GM12878 (cell line): ENCODE data around the gene TP53BP1. TPM values are rescaled to one million over a fixed set of nuclear protein-coding genes. Genes with fewer than 3 reads are reported as not detected.

Experiments
- ATAC-seq: fragments of 200-7000 bp; cut with Tn5 transposase; 3 replicates; pipeline ENCODE4 v1.9.1; 2020; ENCODE audit warnings: mild to moderate bottlenecking, moderate library complexity
- BruUV-seq: library from RNA; stranded (reverse); fragments of 400-500 nt; replicated peaks from 2 replicates; lab custom pipeline; 2021; lab: Mats Ljungman, UMichigan
- CTCF ChIA-PET: fragments of 300-600 bp; sonication (Branson Sonifier 250); formaldehyde crosslinking; extraction: SDS; loops from one replicate; lab custom pipeline; 2021; ENCODE audit warnings: inconsistent platforms; lab: Yijun Ruan, JAX
- POLR2A ChIA-PET: fragments of 350-600 bp; formaldehyde crosslinking; extraction: SDS; loops from one replicate; lab custom pipeline; 2021; ENCODE audit warnings: inconsistent platforms; lab: Charles Lee
- RAD21 ChIA-PET: fragments of 300-600 bp; sonication (Branson Sonifier 250); formaldehyde crosslinking; loops from one replicate; lab custom pipeline; 2023; ENCODE audit warnings: antibody characterized with exemption; ENCODE audit not compliant: unreplicated experiment; lab: Charles Lee
- SMC1A ChIA-PET: fragments of 300-600 bp; sonication (Branson Sonifier 250); formaldehyde crosslinking; loops from one replicate; lab custom pipeline; 2023; ENCODE audit not compliant: unreplicated experiment, uncharacterized antibody; lab: Charles Lee
- DNase-seq: peaks from one replicate; pipeline ENCODE4 v3.0.0-alpha.2; 2011; ENCODE audit warnings: low read depth, low spot score
- FAIRE-seq: peaks from 3 replicates; lab custom pipeline; 2011; peaks lifted over from hg19 to GRCh38; lab: Jason Lieb, UNC
- H2AFZ ChIP-seq: 2 replicates; pipeline ENCODE4 v1.6.0; 2011; ENCODE audit warnings: low read depth, low read length, control low read depth; ENCODE audit not compliant: control insufficient read depth
- H3K27ac ChIP-seq: 2 replicates; pipeline ENCODE4 v1.5.1; 2011; ENCODE audit warnings: control low read depth; ENCODE audit not compliant: control insufficient read depth, insufficient read depth
- H3K27me3 ChIP-seq, 2 experiments: replicated peaks in 1 of 2; 2 replicates each; pipeline versions ENCODE4 v1.6.0 to v1.6.1; 2011; ENCODE audit warnings: low read length in 1 of 2; ENCODE audit not compliant: control insufficient read depth in 2 of 2, insufficient read depth in 2 of 2
- H3K36me3 ChIP-seq, 2 experiments: 2 replicates each; pipeline ENCODE4 v1.5.1; 2011; ENCODE audit warnings: low read length in 1 of 2; ENCODE audit not compliant: control insufficient read depth in 2 of 2, insufficient read depth in 2 of 2
- H3K4me1 ChIP-seq: 2 replicates; pipeline ENCODE4 v1.6.1; 2011; ENCODE audit warnings: mild to moderate bottlenecking, low read length, moderate library complexity, mixed read lengths; ENCODE audit not compliant: control insufficient read depth, insufficient read depth
- H3K4me2 ChIP-seq: 2 replicates; pipeline ENCODE4 v1.6.0; 2011; ENCODE audit warnings: control low read depth; ENCODE audit not compliant: control insufficient read depth, insufficient read depth
- H3K4me3 ChIP-seq: fragments of 200-600 bp; sonication (generic); 2 replicates; pipeline ENCODE4 v1.5.1; 2016
- H3K79me2 ChIP-seq: 2 replicates; pipeline ENCODE4 v1.6.0; 2011; ENCODE audit warnings: low read length; ENCODE audit not compliant: control insufficient read depth, insufficient read depth
- H3K9ac ChIP-seq: 2 replicates; pipeline ENCODE4 v1.8.0; 2011; ENCODE audit warnings: low read length, control low read depth, mixed read lengths; ENCODE audit not compliant: control insufficient read depth, insufficient read depth
- H3K9me3 ChIP-seq: replicated peaks from 3 replicates; pipeline ENCODE4 v1.5.1; 2011; ENCODE audit warnings: mild to moderate bottlenecking, low read length; ENCODE audit not compliant: control insufficient read depth, insufficient read depth
- H4K20me1 ChIP-seq: 2 replicates; pipeline ENCODE4 v1.6.0; 2011; ENCODE audit not compliant: control insufficient read depth, insufficient read depth
- BACH1 ChIP-seq: fragments of 450-650 bp; IDR thresholded peaks from 2 replicates; pipeline ENCODE4 v1.6.1; 2017; ENCODE audit warnings: mild to moderate bottlenecking, borderline replicate concordance
- EZH2 ChIP-seq: IDR thresholded peaks from 2 replicates; pipeline ENCODE4 v1.6.1; 2012; ENCODE audit warnings: low read depth, mild to moderate bottlenecking, control low read depth, inconsistent platforms, low read length, borderline replicate concordance; ENCODE audit not compliant: control insufficient read depth
- KLF5 ChIP-seq: fragments of 450-650 bp; IDR thresholded peaks from 2 replicates; pipeline ENCODE4 v1.6.1; 2014; ENCODE audit warnings: mild to moderate bottlenecking; ENCODE audit not compliant: partially characterized antibody
- MTA2 ChIP-seq: fragments of 450-650 bp; IDR thresholded peaks from 2 replicates; pipeline ENCODE4 v1.6.1; 2016; ENCODE audit warnings: low read depth, mild to moderate bottlenecking, moderate library complexity
- NFYA ChIP-seq: IDR thresholded peaks from 2 replicates; pipeline ENCODE4 v1.6.1; 2011; ENCODE audit warnings: low read depth, mild to moderate bottlenecking, low read length, improper control_type of control experiment, borderline replicate concordance
- RAD21 ChIP-seq: IDR thresholded peaks from 2 replicates; pipeline ENCODE4 v1.6.1; 2011; ENCODE audit warnings: mild to moderate bottlenecking, low read depth, low read length, moderate library complexity; ENCODE audit not compliant: insufficient read depth
- SUZ12 ChIP-seq: fragments of 200-600 bp; sonication (generic); IDR thresholded peaks from one replicate; pipeline ENCODE4 v1.6.1; 2018; ENCODE audit warnings: antibody characterized with exemption, mild to moderate bottlenecking; ENCODE audit not compliant: unreplicated experiment
- TAF1 ChIP-seq: IDR thresholded peaks from 2 replicates; pipeline ENCODE4 v1.6.1; 2011; ENCODE audit warnings: mild to moderate bottlenecking, low read depth, low read length, borderline replicate concordance
- TBL1XR1 ChIP-seq: IDR thresholded peaks from 2 replicates; pipeline ENCODE4 v1.6.1; 2012; ENCODE audit warnings: low read depth, low read length, improper control_type of control experiment
- WGBS: methylation state at CpG from one replicate; pipeline ENCODE4 v1.1.6; 2016; ENCODE audit warnings: low lambda C conversion rate; ENCODE audit not compliant: insufficient replicate concordance, insufficient coverage; ENCODE audit errors: missing lambda C conversion rate; 5-methylcytosine and 5-hydroxymethylcytosine counted together
- in situ Hi-C: fragments of 300-500 bp; cut with MboI; formaldehyde crosslinking; loops from 9 replicates; pipeline ENCODE4 v1.14.3; 2018; ENCODE audit warnings: mixed read lengths
- intact Hi-C: fragments of 100-400 bp; cut with micrococcal nuclease; formaldehyde crosslinking; loops from one replicate; pipeline ENCODE4 v1.14.2; 2022; ENCODE audit not compliant: unreplicated experiment
- polyA plus RNA-seq, 11 experiments: library from polyadenylated mRNA; depleted of rRNA in 4 of 11; unstranded in 6 of 11; stranded (reverse) in 5 of 11; fragments of >200 nt; fragmentation: Nextera tagmentation in 4 of 11; fragmentation: Illumina TruSeq in 1 of 11; extraction: Ambion mirVana in 4 of 11; extraction: Trizol in 1 of 11; gene quantifications; 1 replicate in 1 of 11; 2 replicates in 10 of 11; pipeline versions ENCODE4 v1.2.1 to v1.2.3, GENCODE V29; 2011 to 2016; ENCODE audit warnings: inconsistent platforms in 2 of 11, missing spikeins in 2 of 11, low read depth in 1 of 11
- total RNA-seq, 4 experiments: library from RNA; depleted of rRNA in 3 of 4; stranded (reverse); fragments of >200 nt in 3 of 4; fragmentation: Illumina TruSeq in 1 of 4; extraction: Trizol in 1 of 4; gene quantifications; 2 replicates each; pipeline versions ENCODE4 v1.2.1 to v1.2.3, GENCODE V29; 2013 to 2021
- TF ChIP-seq, protein P1 (sequence below): fragments of 450-650 bp; IDR thresholded peaks from 2 replicates; pipeline ENCODE4 v1.6.1; 2016; ENCODE audit warnings: mild to moderate bottlenecking
- TF ChIP-seq, protein P2 (sequence below): IDR thresholded peaks from 2 replicates; pipeline ENCODE4 v1.6.1; 2011; ENCODE audit warnings: mild to moderate bottlenecking, low read depth, low read length, moderate library complexity; ENCODE audit not compliant: insufficient replicate concordance

TP53BP1 gene
- total and polyA plus RNA-seq, 10 of the 15 experiments (the other 5 are each of a cell fraction or from before 2014, with no cell fraction given): 6.2 to 50.2 (median 19.3) TPM

DNA sequence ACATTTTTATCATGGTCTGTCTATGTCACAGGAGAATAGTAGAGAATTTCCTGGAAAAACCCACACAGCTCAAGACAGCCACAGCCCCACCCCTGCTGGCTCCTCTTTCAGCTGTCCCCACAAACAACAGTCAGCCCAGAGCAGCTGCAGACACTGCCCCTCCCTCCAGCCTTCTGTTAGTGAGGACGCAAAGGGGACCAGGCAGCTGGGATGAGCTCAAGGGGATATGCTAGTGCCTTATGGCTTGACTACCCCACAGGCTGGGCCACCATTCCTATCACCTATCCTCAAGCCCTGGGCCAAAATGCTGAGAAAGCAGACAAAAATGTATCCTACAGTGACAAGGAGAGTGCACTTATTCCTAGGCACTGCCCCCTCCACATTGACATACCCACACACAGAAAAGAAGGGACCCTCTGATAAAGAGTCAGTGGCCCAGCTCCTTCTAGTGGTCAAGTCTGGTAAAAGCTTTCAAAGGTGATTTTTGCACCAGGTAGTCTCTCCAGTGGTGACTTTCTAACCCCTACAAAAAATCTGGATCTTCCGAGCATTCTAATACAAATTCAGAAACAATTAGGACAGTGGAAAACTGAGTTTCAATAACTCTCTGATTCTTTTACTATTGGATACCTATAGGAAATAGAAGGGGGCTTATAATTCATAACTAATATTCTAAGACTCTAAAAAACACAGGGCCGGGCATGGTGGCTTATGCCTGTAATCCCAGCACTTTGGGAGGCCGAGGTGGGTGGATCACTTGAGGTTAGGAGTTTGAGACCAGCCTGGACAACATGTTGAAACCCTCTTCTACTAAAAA lies 21.5 kb upstream of the TP53BP1 start (continued):
- TF ChIP-seq EZH2: no peak
- TF ChIP-seq TAF1: no peak
- peak; percentile 74 for TF ChIP-seq RAD21
- TF ChIP-seq TBL1XR1: no peak
- no peak for TF ChIP-seq MTA2

DNA sequence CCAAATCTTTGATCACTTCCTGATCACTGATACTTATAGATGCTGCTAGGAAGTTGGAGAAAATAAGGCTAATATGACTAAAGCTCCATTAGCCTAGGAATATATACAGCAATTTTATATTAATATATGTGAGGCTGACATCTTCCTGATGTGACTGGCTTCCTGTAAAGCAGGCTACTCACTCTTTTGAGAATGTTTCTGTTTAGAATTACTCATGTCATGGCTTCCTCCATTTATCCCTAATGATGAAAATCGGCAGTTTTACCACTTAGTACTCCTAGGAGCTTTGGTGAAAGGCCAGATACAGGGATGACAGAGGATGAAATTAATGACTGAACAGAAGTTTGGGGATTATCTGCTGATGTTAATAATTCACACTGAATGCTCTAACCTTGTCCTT lies 20.6 kb upstream of the TP53BP1 start:
- no peaks in the 10 kb centered on the region for H3K9me3 ChIP-seq
- FAIRE-seq: no peak
- H2AFZ ChIP-seq: no peak overlapping the region
- H3K27me3 ChIP-seq: peaks cover 11 to 15% of the 10 kb centered on the region in 2 experiments; a peak in 3 of 4 replicates
- no peaks in the 10 kb centered on the region for H3K36me3 ChIP-seq
- H3K4me2 ChIP-seq: no peak overlapping the region
- intact Hi-C loops: loop anchor here (5.0 kb wide), 1 partner anchor 71 kb away; no protein-coding TSS in a partner anchor
- no peak for TF ChIP-seq NFYA
- no peak for TF ChIP-seq BACH1
- TF ChIP-seq, protein P1, sequence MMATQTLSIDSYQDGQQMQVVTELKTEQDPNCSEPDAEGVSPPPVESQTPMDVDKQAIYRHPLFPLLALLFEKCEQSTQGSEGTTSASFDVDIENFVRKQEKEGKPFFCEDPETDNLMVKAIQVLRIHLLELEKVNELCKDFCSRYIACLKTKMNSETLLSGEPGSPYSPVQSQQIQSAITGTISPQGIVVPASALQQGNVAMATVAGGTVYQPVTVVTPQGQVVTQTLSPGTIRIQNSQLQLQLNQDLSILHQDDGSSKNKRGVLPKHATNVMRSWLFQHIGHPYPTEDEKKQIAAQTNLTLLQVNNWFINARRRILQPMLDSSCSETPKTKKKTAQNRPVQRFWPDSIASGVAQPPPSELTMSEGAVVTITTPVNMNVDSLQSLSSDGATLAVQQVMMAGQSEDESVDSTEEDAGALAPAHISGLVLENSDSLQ: no peak
- TF ChIP-seq, protein P2, sequence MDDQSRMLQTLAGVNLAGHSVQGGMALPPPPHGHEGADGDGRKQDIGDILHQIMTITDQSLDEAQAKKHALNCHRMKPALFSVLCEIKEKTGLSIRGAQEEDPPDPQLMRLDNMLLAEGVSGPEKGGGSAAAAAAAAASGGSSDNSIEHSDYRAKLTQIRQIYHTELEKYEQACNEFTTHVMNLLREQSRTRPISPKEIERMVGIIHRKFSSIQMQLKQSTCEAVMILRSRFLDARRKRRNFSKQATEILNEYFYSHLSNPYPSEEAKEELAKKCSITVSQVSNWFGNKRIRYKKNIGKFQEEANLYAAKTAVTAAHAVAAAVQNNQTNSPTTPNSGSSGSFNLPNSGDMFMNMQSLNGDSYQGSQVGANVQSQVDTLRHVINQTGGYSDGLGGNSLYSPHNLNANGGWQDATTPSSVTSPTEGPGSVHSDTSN: no peak
- no peak for TF ChIP-seq SUZ12
- no peak for TF ChIP-seq KLF5
- WGBS: 15% methylated on average over 1 of the region's 1 CpG
- ChIA-PET RAD21 (interaction anchor here (0.9 to 2.6 kb wide), 6 partner anchors 23 to 288 kb away, joined by 3 to 29 read pairs (median 4); no protein-coding TSS in a partner anchor), POLR2A (interaction anchor here (2.6 kb wide), 1 partner anchor 20 kb away, joined by 11 read pairs; the partner anchor contains the start of gene TP53BP1), CTCF (interaction anchor here (0.8 to 8.3 kb wide), 22 partner anchors 10 to 288 kb away, joined by 3 to 88 read pairs (median 8); partner anchors contain the start of genes TP53BP1, TUBGCP4 and ZSCAN29), SMC1A (interaction anchor here (0.7 to 3.9 kb wide), 8 partner anchors 20 to 139 kb away, joined by 3 to 26 read pairs (median 4); partner anchors contain the start of gene TP53BP1)
- no peak for DNase-seq
- no peak overlapping the region for H3K9ac ChIP-seq
- BruUV-seq: no TSS peak
- no peak for ATAC-seq
- H3K27ac ChIP-seq: no peak overlapping the region
- no peak overlapping the region for H3K4me3 ChIP-seq
- peaks cover 6% of the 10 kb centered on the region for H3K4me1 ChIP-seq
- H4K20me1 ChIP-seq: no peaks in the 10 kb centered on the region
- no peaks in the 10 kb centered on the region for H3K79me2 ChIP-seq
- in situ Hi-C loops: no loop called here
